HL-60 (cell line): ENCODE measurements around the gene EEPD1.

Source experiments
- DNase-seq, 2 experiments: peaks; one replicate each; pipeline ENCODE4 v3.0.0-alpha.2; 2010 to 2020; ENCODE audit warnings: low read depth in 1 of 2, low spot score in 1 of 2
- H3K27ac ChIP-seq: fragments of 250-450 bp; sonication (Bioruptor Pico); replicated peaks from 2 replicates; pipeline ENCODE4 v1.5.1; 2020; ENCODE audit warnings: mild to moderate bottlenecking, moderate library complexity
- H3K27me3 ChIP-seq: fragments of 250-450 bp; sonication (Bioruptor Pico); 2 replicates; pipeline ENCODE4 v1.5.1; 2021; ENCODE audit warnings: mild to moderate bottlenecking, moderate library complexity; ENCODE audit not compliant: insufficient read depth, poor library complexity, severe bottlenecking
- H3K4me3 ChIP-seq: replicated peaks from 2 replicates; pipeline ENCODE4 v1.5.1; 2011; ENCODE audit warnings: mild to moderate bottlenecking, control low read depth, low read length; ENCODE audit not compliant: insufficient read depth
- CTCF ChIP-seq: IDR thresholded peaks from one replicate; pipeline ENCODE4 v1.5.1; 2011; ENCODE audit warnings: low read length, control low read depth, inconsistent platforms; ENCODE audit not compliant: insufficient read depth
- GABPA ChIP-seq: IDR thresholded peaks from 2 replicates; pipeline ENCODE4 v1.6.1; 2012; ENCODE audit warnings: low read depth
- POLR2AphosphoS5 ChIP-seq: IDR thresholded peaks from 2 replicates; pipeline ENCODE4 v1.6.1; 2012; ENCODE audit warnings: low read depth
- SPI1 ChIP-seq: IDR thresholded peaks from 2 replicates; pipeline ENCODE4 v1.6.1; 2012; ENCODE audit warnings: low read depth, mild to moderate bottlenecking, borderline replicate concordance
- TF ChIP-seq, protein P1 (sequence below): IDR thresholded peaks from 2 replicates; pipeline ENCODE4 v1.6.1; 2012; ENCODE audit warnings: low read depth; ENCODE audit not compliant: insufficient replicate concordance

The EEPD1 gene

DNA sequence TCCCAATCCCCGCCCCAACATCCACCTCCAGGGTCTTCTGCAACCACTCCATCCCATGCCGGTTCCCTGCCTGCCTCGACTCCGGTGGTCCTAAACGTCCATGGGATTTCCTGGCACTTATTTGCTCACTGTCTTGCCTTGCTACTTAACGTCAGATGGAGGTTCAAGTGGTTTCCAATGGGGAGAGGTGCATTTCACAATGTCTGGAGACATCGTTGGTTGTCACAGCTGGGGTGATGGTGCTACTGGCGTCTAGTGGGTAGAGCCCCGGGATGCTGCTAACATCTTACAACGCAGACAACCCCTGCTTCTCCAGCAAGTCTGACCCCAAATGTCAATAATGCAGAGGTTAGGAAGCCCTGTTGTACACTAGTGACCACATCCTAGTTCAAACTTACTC is 153.7 kb downstream of the EEPD1 start:
- H3K27me3 ChIP-seq: no peaks in the 10 kb centered on the region
- DNase-seq: no peak
- no peak for TF ChIP-seq POLR2AphosphoS5
- TF ChIP-seq, protein P1, sequence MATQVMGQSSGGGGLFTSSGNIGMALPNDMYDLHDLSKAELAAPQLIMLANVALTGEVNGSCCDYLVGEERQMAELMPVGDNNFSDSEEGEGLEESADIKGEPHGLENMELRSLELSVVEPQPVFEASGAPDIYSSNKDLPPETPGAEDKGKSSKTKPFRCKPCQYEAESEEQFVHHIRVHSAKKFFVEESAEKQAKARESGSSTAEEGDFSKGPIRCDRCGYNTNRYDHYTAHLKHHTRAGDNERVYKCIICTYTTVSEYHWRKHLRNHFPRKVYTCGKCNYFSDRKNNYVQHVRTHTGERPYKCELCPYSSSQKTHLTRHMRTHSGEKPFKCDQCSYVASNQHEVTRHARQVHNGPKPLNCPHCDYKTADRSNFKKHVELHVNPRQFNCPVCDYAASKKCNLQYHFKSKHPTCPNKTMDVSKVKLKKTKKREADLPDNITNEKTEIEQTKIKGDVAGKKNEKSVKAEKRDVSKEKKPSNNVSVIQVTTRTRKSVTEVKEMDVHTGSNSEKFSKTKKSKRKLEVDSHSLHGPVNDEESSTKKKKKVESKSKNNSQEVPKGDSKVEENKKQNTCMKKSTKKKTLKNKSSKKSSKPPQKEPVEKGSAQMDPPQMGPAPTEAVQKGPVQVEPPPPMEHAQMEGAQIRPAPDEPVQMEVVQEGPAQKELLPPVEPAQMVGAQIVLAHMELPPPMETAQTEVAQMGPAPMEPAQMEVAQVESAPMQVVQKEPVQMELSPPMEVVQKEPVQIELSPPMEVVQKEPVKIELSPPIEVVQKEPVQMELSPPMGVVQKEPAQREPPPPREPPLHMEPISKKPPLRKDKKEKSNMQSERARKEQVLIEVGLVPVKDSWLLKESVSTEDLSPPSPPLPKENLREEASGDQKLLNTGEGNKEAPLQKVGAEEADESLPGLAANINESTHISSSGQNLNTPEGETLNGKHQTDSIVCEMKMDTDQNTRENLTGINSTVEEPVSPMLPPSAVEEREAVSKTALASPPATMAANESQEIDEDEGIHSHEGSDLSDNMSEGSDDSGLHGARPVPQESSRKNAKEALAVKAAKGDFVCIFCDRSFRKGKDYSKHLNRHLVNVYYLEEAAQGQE: no peak
- TF ChIP-seq GABPA: no peak
- no peak for TF ChIP-seq SPI1
- TF ChIP-seq CTCF: no peak
- H3K4me3 ChIP-seq: no peak overlapping the region
- no peak overlapping the region for H3K27ac ChIP-seq

DNA sequence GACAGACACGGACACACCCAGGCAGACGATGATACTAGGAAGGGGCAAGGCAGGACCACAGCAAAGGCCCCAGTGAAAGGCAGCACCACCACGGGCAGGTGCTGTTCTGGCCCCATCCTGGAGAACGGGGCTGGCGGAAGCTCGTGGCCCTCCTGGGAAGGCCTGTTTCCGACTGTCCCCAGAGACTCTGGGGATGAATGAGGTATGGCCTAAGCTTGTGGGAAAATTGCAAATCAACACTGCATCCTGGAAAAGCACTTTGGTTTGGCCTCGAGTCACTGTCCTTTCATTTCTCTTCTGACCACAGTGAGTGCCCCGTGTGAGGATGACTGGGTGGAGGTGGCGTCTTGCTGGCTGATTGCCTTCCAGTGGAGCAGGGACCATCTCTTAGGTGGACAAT is 155.0 kb downstream of the EEPD1 start:
- H3K4me3 ChIP-seq: no peak overlapping the region
- DNase-seq: no peak
- H3K27me3 ChIP-seq: no peaks in the 10 kb centered on the region
- no peak overlapping the region for H3K27ac ChIP-seq
- TF ChIP-seq SPI1 (no peak), CTCF (no peak), POLR2AphosphoS5 (no peak), GABPA (no peak)
- TF ChIP-seq, protein P1: no peak

DNA sequence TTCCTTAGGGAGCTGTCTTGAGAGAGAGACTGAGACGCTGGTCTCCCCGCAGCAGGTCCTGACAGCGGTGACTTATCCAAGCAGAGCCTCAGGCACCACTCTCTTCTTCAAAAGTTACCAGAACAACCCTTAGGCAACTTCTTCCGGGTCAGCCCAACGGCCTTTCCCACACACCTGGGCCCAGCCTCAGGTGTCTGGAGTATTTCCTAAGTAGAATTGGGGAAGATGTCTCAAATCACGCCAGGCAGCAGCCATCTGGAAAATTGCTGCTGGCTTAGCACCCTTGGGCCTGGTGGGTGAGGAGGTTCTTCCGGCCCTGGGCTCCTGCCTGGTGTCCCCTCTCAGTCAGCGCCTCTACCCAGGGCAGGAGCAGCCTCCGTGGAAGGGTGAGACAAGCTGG is 156.2 kb downstream of the EEPD1 start:
- Histone ChIP-seq H3K4me3 (no peak overlapping the region), H3K27ac (no peak overlapping the region), H3K27me3 (no peaks in the 10 kb centered on the region)
- TF ChIP-seq GABPA (no peak), SPI1 (no peak), POLR2AphosphoS5 (no peak), CTCF (no peak)
- TF ChIP-seq, protein P1: no peak
- no peak for DNase-seq
